Mucosa of stomach (tissue), 1 donor: ENCODE results near the gene CEP250.
A peak's percentile ranks its signal among the peaks of the same experiment; 100 is the strongest.
"Not testable (repeated sequence)": the region's sequence is repeated elsewhere in the genome, so short reads cannot be mapped to it uniquely, and the experiment has no call there.

Experiments used
- H3K27me3 ChIP-seq: one replicate; pipeline ENCODE4 v1.7.0; 2013; ENCODE audit warnings: mild to moderate bottlenecking, low read length; ENCODE audit not compliant: control insufficient read depth, insufficient read depth
- H3K36me3 ChIP-seq: one replicate; pipeline ENCODE4 v1.7.0; 2013; ENCODE audit warnings: low read length; ENCODE audit not compliant: control insufficient read depth, insufficient read depth
- H3K4me1 ChIP-seq: one replicate; pipeline ENCODE4 v1.7.0; 2013; ENCODE audit warnings: mild to moderate bottlenecking, low read length; ENCODE audit not compliant: control insufficient read depth, insufficient read depth
- H3K4me3 ChIP-seq: one replicate; pipeline ENCODE4 v1.7.0; 2013; ENCODE audit warnings: low read length
- H3K9ac ChIP-seq: one replicate; pipeline ENCODE4 v1.7.0; 2013; ENCODE audit warnings: mild to moderate bottlenecking, low read length, moderate library complexity
- H3K9me3 ChIP-seq: one replicate; pipeline ENCODE4 v1.7.0; 2013; ENCODE audit warnings: mild to moderate bottlenecking, low read length, moderate library complexity; ENCODE audit not compliant: control insufficient read depth
- donor health status: Pancreatic carcinoma.

The CEP250 gene

GRCh38 chr20:35436177-35436573 is 19.2 kb upstream of the CEP250 start:
- Histone ChIP-seq H3K9me3 (no peaks in the 10 kb centered on the region), H3K27me3 (peaks cover 6% of the 10 kb centered on the region), H3K36me3 (no peaks in the 10 kb centered on the region), H3K4me1 (peaks cover 17% of the 10 kb centered on the region), H3K4me3 (no peak overlapping the region), H3K9ac (no peak overlapping the region)

- no peak overlapping the region for H3K9ac ChIP-seq
Measured at GRCh38 chr20:35437599-35437998, 17.8 kb upstream of the CEP250 start.

GRCh38 chr20:35443003-35443402 is 12.4 kb upstream of the CEP250 start:
- no peaks in the 10 kb centered on the region for H3K9me3 ChIP-seq
- H3K9ac ChIP-seq = no peak overlapping the region
- H3K4me3 ChIP-seq = no peak overlapping the region
- H3K36me3 ChIP-seq = no peaks in the 10 kb centered on the region
- peaks cover 6% of the 10 kb centered on the region for H3K27me3 ChIP-seq
- peaks cover 12% of the 10 kb centered on the region for H3K4me1 ChIP-seq

More at GRCh38 chr20:35437599-35437998, 17.8 kb upstream of the CEP250 start:
- H3K27me3 ChIP-seq = peaks cover 6% of the 10 kb centered on the region
- H3K36me3 ChIP-seq = no peaks in the 10 kb centered on the region
- H3K4me1 ChIP-seq = peaks cover 13% of the 10 kb centered on the region
- no peaks in the 10 kb centered on the region for H3K9me3 ChIP-seq
- no peak overlapping the region for H3K4me3 ChIP-seq

GRCh38 chr20:35444226-35444625 is 11.2 kb upstream of the CEP250 start:
- peaks cover 4% of the 10 kb centered on the region for H3K27me3 ChIP-seq
- no peaks in the 10 kb centered on the region for H3K9me3 ChIP-seq
- H3K9ac ChIP-seq = no peak overlapping the region
- H3K4me1 ChIP-seq = peaks cover under 1% of the 10 kb centered on the region
- no peaks in the 10 kb centered on the region for H3K36me3 ChIP-seq
- no peak overlapping the region for H3K4me3 ChIP-seq

- Histone ChIP-seq H3K4me3 (no peak overlapping the region), H3K4me1 (no peaks in the 10 kb centered on the region), H3K36me3 (no peaks in the 10 kb centered on the region), H3K9ac (no peak overlapping the region), H3K27me3 (no peaks in the 10 kb centered on the region), H3K9me3 (no peaks in the 10 kb centered on the region)
Measured at GRCh38 chr20:35446356-35447078, 8.9 kb upstream of the CEP250 start.

- Histone ChIP-seq H3K9me3 (no peaks in the 10 kb centered on the region), H3K9ac (peak overlapping the region; percentile 57), H3K4me3 (no peak overlapping the region), H3K4me1 (no peaks in the 10 kb centered on the region), H3K27me3 (no peaks in the 10 kb centered on the region), H3K36me3 (no peaks in the 10 kb centered on the region)
Measured at GRCh38 chr20:35447082-35447789, 8.2 kb upstream of the CEP250 start.

- Histone ChIP-seq H3K36me3 (no peaks in the 10 kb centered on the region), H3K9ac (no peak overlapping the region), H3K9me3 (no peaks in the 10 kb centered on the region), H3K27me3 (no peaks in the 10 kb centered on the region), H3K4me3 (no peak overlapping the region), H3K4me1 (no peaks in the 10 kb centered on the region)
Measured at GRCh38 chr20:35448788-35449373, 6.5 kb upstream of the CEP250 start.

GRCh38 chr20:35449855-35450254 is 5.5 kb upstream of the CEP250 start:
- H3K36me3 ChIP-seq, H3K4me3 ChIP-seq, H3K4me1 ChIP-seq, H3K27me3 ChIP-seq, H3K9me3 ChIP-seq, H3K9ac ChIP-seq: not testable (repeated sequence)

- no peaks in the 10 kb centered on the region for H3K36me3 ChIP-seq
- no peaks in the 10 kb centered on the region for H3K9me3 ChIP-seq
- H3K4me3 ChIP-seq = no peak overlapping the region
- no peaks in the 10 kb centered on the region for H3K27me3 ChIP-seq
- H3K4me1 ChIP-seq = no peaks in the 10 kb centered on the region
- H3K9ac ChIP-seq = no peak overlapping the region
Measured at GRCh38 chr20:35451295-35451694, 4.1 kb upstream of the CEP250 start.

GRCh38 chr20:35453647-35454046 is 1.8 kb upstream of the CEP250 start:
- Histone ChIP-seq H3K4me1 (no peaks in the 10 kb centered on the region), H3K9me3 (no peaks in the 10 kb centered on the region), H3K4me3 (no peak overlapping the region), H3K9ac (no peak overlapping the region), H3K36me3 (no peaks in the 10 kb centered on the region), H3K27me3 (no peaks in the 10 kb centered on the region)

GRCh38 chr20:35456700-35457099 is 1.3 kb downstream of the CEP250 start:
- not testable (repeated sequence) for H3K27me3 ChIP-seq, H3K36me3 ChIP-seq, H3K4me3 ChIP-seq, H3K4me1 ChIP-seq, H3K9me3 ChIP-seq, H3K9ac ChIP-seq

- not testable (repeated sequence) for H3K4me3 ChIP-seq, H3K27me3 ChIP-seq, H3K9me3 ChIP-seq, H3K36me3 ChIP-seq, H3K9ac ChIP-seq, H3K4me1 ChIP-seq
Measured at GRCh38 chr20:35457539-35457938, 2.1 kb downstream of the CEP250 start.
